NCI-H146 treated with DMSO at 0.1 percent for 48 hours (cell line): ENCODE measurements around the gene ZFAND5.

Experiments used
- DNase-seq: peaks from one replicate; lab custom pipeline; 2025; ENCODE audit not compliant: unreplicated experiment; lab: John Stamatoyannopoulos, UW

Gene ZFAND5

GRCh38 chr9:72363236-72363635 is 1.8 kb downstream of the ZFAND5 start:
- no peak for DNase-seq

GRCh38 chr9:72362680-72363139 is 2.3 kb downstream of the ZFAND5 start:
- peak; percentile 0 for DNase-seq

- DNase-seq, result no peak
These were observed 2.9 kb downstream of the ZFAND5 start for GRCh38 chr9:72362118-72362531.

GRCh38 chr9:72361217-72361616 is 3.8 kb downstream of the ZFAND5 start:
- DNase-seq, result no peak

GRCh38 chr9:72360324-72360723 is 4.7 kb downstream of the ZFAND5 start:
- DNase-seq, result no peak

GRCh38 chr9:72356041-72356582 is 8.9 kb downstream of the ZFAND5 start:
- no peak for DNase-seq

- DNase-seq, result no peak
These were observed 9.9 kb downstream of the ZFAND5 start for GRCh38 chr9:72355153-72355552.

- DNase-seq, result no peak
These were observed 10.3 kb downstream of the ZFAND5 start for GRCh38 chr9:72354704-72355103.

GRCh38 chr9:72353455-72354116 is 11.4 kb downstream of the ZFAND5 start:
- no peak for DNase-seq

- DNase-seq, result no peak
These were observed 12.1 kb downstream of the ZFAND5 start for GRCh38 chr9:72352911-72353388.

- no peak for DNase-seq
These were observed 13.2 kb downstream of the ZFAND5 start for GRCh38 chr9:72351538-72352453.

- DNase-seq, result no peak
These were observed 15.1 kb downstream of the ZFAND5 start for GRCh38 chr9:72349911-72350310.

GRCh38 chr9:72349240-72349639 is 15.8 kb downstream of the ZFAND5 start:
- no peak for DNase-seq

GRCh38 chr9:72346333-72346732 is 18.7 kb downstream of the ZFAND5 start:
- no peak for DNase-seq

GRCh38 chr9:72338631-72339030 is 26.4 kb downstream of the ZFAND5 start:
- no peak for DNase-seq

GRCh38 chr9:72337286-72337685 is 27.7 kb downstream of the ZFAND5 start:
- DNase-seq, result no peak

- no peak for DNase-seq
These were observed 30.2 kb downstream of the ZFAND5 start for GRCh38 chr9:72334658-72335337.

- no peak for DNase-seq
These were observed 31.3 kb downstream of the ZFAND5 start for GRCh38 chr9:72333709-72334108.

- DNase-seq, result no peak
These were observed 31.8 kb downstream of the ZFAND5 start for GRCh38 chr9:72333197-72333596.

GRCh38 chr9:72332351-72332750 is 32.7 kb downstream of the ZFAND5 start:
- no peak for DNase-seq

- no peak for DNase-seq
These were observed 37.4 kb downstream of the ZFAND5 start for GRCh38 chr9:72327631-72328030.
